Activated T-cell treated with anti-CD3 and anti-CD28 coated beads, Interleukin-2, amount 50 U/mL, for 24 hours (primary cell): ENCODE results near the gene POLRMT.
"Not testable (repeated sequence)": the region's sequence is repeated elsewhere in the genome, so short reads cannot be mapped to it uniquely, and the experiment has no call there.

ENCODE experiments used
- DNase-seq: peaks from one replicate; pipeline ENCODE4 v3.0.0-alpha.2; 2020
- H3K27ac Mint-ChIP-seq: 2 replicates; pipeline ENCODE4 v1.8.0; 2020; ENCODE audit warnings: mild to moderate bottlenecking, mixed read lengths
- H3K27me3 Mint-ChIP-seq: 2 replicates; pipeline ENCODE4 v1.8.0; 2020; ENCODE audit warnings: mixed read lengths
- H3K36me3 Mint-ChIP-seq: 2 replicates; pipeline ENCODE4 v1.8.0; 2020; ENCODE audit warnings: low read depth, mixed read lengths
- H3K4me1 Mint-ChIP-seq: 2 replicates; pipeline ENCODE4 v1.8.0; 2020; ENCODE audit warnings: low read depth, mixed read lengths
- H3K4me3 Mint-ChIP-seq: 2 replicates; pipeline ENCODE4 v1.8.0; 2020; ENCODE audit warnings: mild to moderate bottlenecking, moderate library complexity, mixed read lengths
- H3K9me3 Mint-ChIP-seq: 2 replicates; pipeline ENCODE4 v1.8.0; 2020; ENCODE audit warnings: mixed read lengths

Gene POLRMT

GRCh38 chr19:670609-671075, 37.3 kb upstream of the POLRMT start:
- no peak overlapping the region for H3K4me3 Mint-ChIP-seq
- H3K36me3 Mint-ChIP-seq, result no peaks in the 10 kb centered on the region
- peaks cover 25% of the 10 kb centered on the region for H3K27me3 Mint-ChIP-seq
- H3K4me1 Mint-ChIP-seq, result peaks cover 3% of the 10 kb centered on the region
- H3K9me3 Mint-ChIP-seq, result no peaks in the 10 kb centered on the region
- no peak for DNase-seq
- no peak overlapping the region for H3K27ac Mint-ChIP-seq

- H3K27me3 Mint-ChIP-seq, result peaks cover 12% of the 10 kb centered on the region
- H3K4me3 Mint-ChIP-seq, H3K36me3 Mint-ChIP-seq, H3K27ac Mint-ChIP-seq, DNase-seq, H3K9me3 Mint-ChIP-seq: not testable (repeated sequence)
- H3K4me1 Mint-ChIP-seq, result peaks cover 11% of the 10 kb centered on the region
These were observed 35.5 kb upstream of the POLRMT start for GRCh38 chr19:668675-669434.

GRCh38 chr19:666985-667573, 33.7 kb upstream of the POLRMT start:
- H3K9me3 Mint-ChIP-seq, H3K36me3 Mint-ChIP-seq, H3K4me3 Mint-ChIP-seq, DNase-seq, H3K27ac Mint-ChIP-seq, H3K27me3 Mint-ChIP-seq: not testable (repeated sequence)
- H3K4me1 Mint-ChIP-seq, result peaks cover 17% of the 10 kb centered on the region

GRCh38 chr19:664913-665443, 31.6 kb upstream of the POLRMT start:
- Mint-ChIP-seq H3K27ac (peak overlapping the region; percentile 75), H3K4me1 (peaks cover 31% of the 10 kb centered on the region), H3K36me3 (peaks cover 22% of the 10 kb centered on the region), H3K27me3 (peaks cover 4% of the 10 kb centered on the region), H3K4me3 (peak overlapping the region; percentile 43), H3K9me3 (no peaks in the 10 kb centered on the region)
- peak; percentile 89 for DNase-seq

GRCh38 chr19:663682-664117, 30.4 kb upstream of the POLRMT start:
- DNase-seq, result no peak
- peaks cover 32% of the 10 kb centered on the region for H3K36me3 Mint-ChIP-seq
- H3K4me1 Mint-ChIP-seq, result peaks cover 42% of the 10 kb centered on the region

GRCh38 chr19:662962-663681, 29.8 kb upstream of the POLRMT start, which contains the start of gene RNF126:
RNF126 (minus strand) TSS chr19:663214; CDS start chr19:663121, 93 bp downstream.
- peak within 1 kb of the TSS; percentile 98 for H3K4me3 Mint-ChIP-seq
- peak; percentile 95 for DNase-seq
- H3K4me1 Mint-ChIP-seq, result peaks cover 47% of the 10 kb centered on the region
- H3K27me3 Mint-ChIP-seq, result no peaks in the 10 kb centered on the region
- H3K9me3 Mint-ChIP-seq, result no peaks in the 10 kb centered on the region
- peak within 1 kb of the TSS; percentile 98 for H3K27ac Mint-ChIP-seq
- H3K36me3 Mint-ChIP-seq, result peaks cover 38% of the 10 kb centered on the region

More at GRCh38 chr19:663682-664117, 30.4 kb upstream of the POLRMT start:
- H3K27me3 Mint-ChIP-seq, result no peaks in the 10 kb centered on the region
- H3K27ac Mint-ChIP-seq, result peak overlapping the region; percentile 94
- H3K9me3 Mint-ChIP-seq, result no peaks in the 10 kb centered on the region
- H3K4me3 Mint-ChIP-seq, result peak overlapping the region; percentile 78

GRCh38 chr19:662207-662961, 29.0 kb upstream of the POLRMT start:
- DNase-seq, result peak; percentile 82
- Mint-ChIP-seq H3K27ac (peak overlapping the region; percentile 98), H3K9me3 (no peaks in the 10 kb centered on the region), H3K27me3 (no peaks in the 10 kb centered on the region), H3K4me3 (peak overlapping the region; percentile 98), H3K4me1 (peaks cover 51% of the 10 kb centered on the region), H3K36me3 (peaks cover 43% of the 10 kb centered on the region)

GRCh38 chr19:661427-662196, 28.3 kb upstream of the POLRMT start:
- H3K27me3 Mint-ChIP-seq, result no peaks in the 10 kb centered on the region
- H3K4me1 Mint-ChIP-seq, result peaks cover 56% of the 10 kb centered on the region
- H3K27ac Mint-ChIP-seq, result peak overlapping the region; percentile 98
- peak overlapping the region; percentile 98 for H3K4me3 Mint-ChIP-seq
- no peaks in the 10 kb centered on the region for H3K9me3 Mint-ChIP-seq
- peak; percentile 77 for DNase-seq
- H3K36me3 Mint-ChIP-seq, result peaks cover 50% of the 10 kb centered on the region

GRCh38 chr19:660793-661426, 27.6 kb upstream of the POLRMT start:
- Mint-ChIP-seq H3K4me3 (peak overlapping the region; percentile 98), H3K36me3 (peaks cover 57% of the 10 kb centered on the region), H3K27me3 (no peaks in the 10 kb centered on the region), H3K9me3 (no peaks in the 10 kb centered on the region), H3K4me1 (peaks cover 61% of the 10 kb centered on the region), H3K27ac (peak overlapping the region; percentile 98)
- DNase-seq, result no peak

- Mint-ChIP-seq H3K27me3 (no peaks in the 10 kb centered on the region), H3K36me3 (peaks cover 71% of the 10 kb centered on the region), H3K27ac (peak overlapping the region; percentile 98), H3K4me1 (peaks cover 65% of the 10 kb centered on the region), H3K9me3 (no peaks in the 10 kb centered on the region), H3K4me3 (peak overlapping the region; percentile 98)
- no peak for DNase-seq
These were observed 25.8 kb upstream of the POLRMT start for GRCh38 chr19:658916-659839.

GRCh38 chr19:658059-658839, 24.9 kb upstream of the POLRMT start:
- Mint-ChIP-seq H3K27me3 (no peaks in the 10 kb centered on the region), H3K36me3 (peaks cover 80% of the 10 kb centered on the region), H3K9me3 (no peaks in the 10 kb centered on the region), H3K4me3 (peak overlapping the region; percentile 31), H3K4me1 (peaks cover 60% of the 10 kb centered on the region), H3K27ac (peak overlapping the region; percentile 69)
- no peak for DNase-seq

GRCh38 chr19:657611-658010, 24.3 kb upstream of the POLRMT start:
- Mint-ChIP-seq H3K36me3 (peaks cover 85% of the 10 kb centered on the region), H3K9me3 (no peaks in the 10 kb centered on the region), H3K4me1 (peaks cover 61% of the 10 kb centered on the region), H3K27me3 (no peaks in the 10 kb centered on the region), H3K27ac (peak overlapping the region; percentile 63), H3K4me3 (no peak overlapping the region)
- DNase-seq, result no peak
